PC-9 (cell line): ENCODE results near the gene MAGI1. TPM values are rescaled to one million over a fixed set of nuclear protein-coding genes. Genes with fewer than 3 reads are reported as not detected.
"Not testable (repeated sequence)": the region's sequence is repeated elsewhere in the genome, so short reads cannot be mapped to it uniquely, and the experiment has no call there.

Experiments used
- BruUV-seq: library from RNA; stranded (reverse); fragments of 400-500 nt; replicated peaks from 2 replicates; lab custom pipeline; 2021; lab: Mats Ljungman, UMichigan
- CTCF ChIA-PET: fragments of 300-600 bp; sonication (Branson Sonifier 250); formaldehyde crosslinking; loops from one replicate; lab custom pipeline; 2022; ENCODE audit warnings: antibody characterized with exemption; lab: Charles Lee
- POLR2A ChIA-PET: fragments of 300-600 bp; sonication (Branson Sonifier 250); formaldehyde crosslinking; loops from one replicate; lab custom pipeline; 2022; ENCODE audit warnings: antibody characterized with exemption; ENCODE audit not compliant: unreplicated experiment; lab: Charles Lee
- DNase-seq, 2 experiments: peaks; one replicate each; pipeline versions ENCODE4 v3.0.0 to v3.0.0-alpha.2; 2015 to 2022; ENCODE audit warnings: mixed read lengths in 1 of 2
- H2AFZ ChIP-seq: fragments of 200-600 bp; sonication (generic); 2 replicates; pipeline ENCODE4 v1.8.1; 2017; ENCODE audit warnings: antibody characterized with exemption
- H3F3A ChIP-seq: fragments of 200-600 bp; sonication (generic); 2 replicates; pipeline ENCODE4 v1.8.1; 2017; ENCODE audit warnings: antibody characterized with exemption, mild to moderate bottlenecking, low read depth; ENCODE audit not compliant: insufficient read depth
- H3K27ac ChIP-seq: fragments of 200-600 bp; sonication (generic); 2 replicates; pipeline ENCODE4 v1.6.1; 2016; ENCODE audit warnings: mixed run types
- H3K27me3 ChIP-seq: fragments of 200-600 bp; sonication (generic); 2 replicates; pipeline ENCODE4 v1.6.1; 2016; ENCODE audit warnings: low read depth, mixed run types; ENCODE audit not compliant: insufficient read depth
- H3K36me3 ChIP-seq: fragments of 200-600 bp; sonication (generic); 2 replicates; pipeline ENCODE4 v1.6.1; 2016; ENCODE audit warnings: low read depth, mixed run types
- H3K4me1 ChIP-seq: fragments of 200-600 bp; sonication (generic); replicated peaks from 2 replicates; pipeline ENCODE4 v1.6.1; 2016; ENCODE audit warnings: mixed run types; ENCODE audit not compliant: insufficient read depth
- H3K4me2 ChIP-seq: fragments of 200-600 bp; sonication (generic); 2 replicates; pipeline ENCODE4 v1.6.1; 2017; ENCODE audit warnings: mixed run types
- H3K4me3 ChIP-seq: fragments of 200-600 bp; sonication (generic); 2 replicates; pipeline ENCODE4 v1.6.1; 2016; ENCODE audit warnings: mixed run types
- H3K79me2 ChIP-seq: fragments of 200-600 bp; sonication (generic); 2 replicates; pipeline ENCODE4 v1.6.1; 2017; ENCODE audit warnings: low read depth, mixed run types
- H3K9me2 ChIP-seq: fragments of 200-600 bp; sonication (generic); 2 replicates; pipeline ENCODE4 v1.8.1; 2017; ENCODE audit warnings: mild to moderate bottlenecking; ENCODE audit not compliant: insufficient read depth
- H3K9me3 ChIP-seq: fragments of 200-600 bp; sonication (generic); 2 replicates; pipeline ENCODE4 v1.8.1; 2016; ENCODE audit warnings: low read depth; ENCODE audit not compliant: insufficient read depth
- H4K20me1 ChIP-seq: fragments of 200-600 bp; sonication (generic); 2 replicates; pipeline ENCODE4 v1.8.1; 2017; ENCODE audit not compliant: insufficient read depth
- EZH2 ChIP-seq: fragments of 200-600 bp; sonication (generic); IDR thresholded peaks from 2 replicates; pipeline ENCODE4 v1.8.0; 2017; ENCODE audit warnings: antibody characterized with exemption, low read depth
- intact Hi-C: fragments of 100-400 bp; cut with micrococcal nuclease; formaldehyde crosslinking; loops from one replicate; pipeline ENCODE4 v1.10.0; 2022; ENCODE audit not compliant: unreplicated experiment
- total RNA-seq: library from RNA; stranded (reverse); gene quantifications from 2 replicates; pipeline ENCODE4 v1.2.3, GENCODE V29; 2021
- TF ChIP-seq, protein P1 (sequence below): fragments of 200-600 bp; sonication (generic); conservative IDR thresholded peaks from 2 replicates; pipeline ENCODE4 v1.6.1; 2017; ENCODE audit warnings: mixed run types, antibody characterized with exemption, mild to moderate bottlenecking, moderate library complexity

The MAGI1 gene
- total RNA-seq, 1 experiment from 2014 or later: 23.3 TPM

DNA sequence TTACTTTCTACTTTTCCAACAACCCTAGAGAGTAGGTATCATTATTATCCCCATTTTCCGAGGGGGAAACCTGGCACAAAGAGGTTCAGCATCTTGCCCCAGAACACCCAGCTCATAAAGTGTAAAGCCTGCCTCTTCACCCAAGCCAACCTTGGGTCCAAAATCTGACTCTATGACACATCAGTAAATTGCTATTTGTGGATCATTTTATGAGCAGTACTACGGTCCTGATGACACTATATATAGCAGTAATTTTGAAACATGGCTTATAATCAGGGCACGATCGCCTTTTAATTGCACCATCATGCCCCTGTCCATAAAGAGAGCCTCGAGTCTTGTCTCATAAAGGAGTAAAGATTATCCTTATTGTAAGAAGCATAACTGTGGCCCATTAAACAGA lies 9.7 kb downstream of the MAGI1 start:
- H2AFZ ChIP-seq: no peak overlapping the region
- BruUV-seq: no TSS peak
- ChIA-PET CTCF (no interaction called here), POLR2A (no interaction called here)
- no peak for DNase-seq
- H3F3A ChIP-seq: no peaks in the 10 kb centered on the region
- no peak overlapping the region for H3K27ac ChIP-seq
- H3K79me2 ChIP-seq: peaks cover 79% of the 10 kb centered on the region
- no peaks in the 10 kb centered on the region for H3K36me3 ChIP-seq
- no peaks in the 10 kb centered on the region for H3K9me2 ChIP-seq
- peaks cover 1% of the 10 kb centered on the region; the same call in 1 of the 2 replicates for H3K4me1 ChIP-seq
- no peak overlapping the region for H3K4me2 ChIP-seq
- H4K20me1 ChIP-seq: no peaks in the 10 kb centered on the region
- no peaks in the 10 kb centered on the region for H3K9me3 ChIP-seq
- intact Hi-C loops: no loop called here
- H3K27me3 ChIP-seq: no peaks in the 10 kb centered on the region
- TF ChIP-seq, protein P1, sequence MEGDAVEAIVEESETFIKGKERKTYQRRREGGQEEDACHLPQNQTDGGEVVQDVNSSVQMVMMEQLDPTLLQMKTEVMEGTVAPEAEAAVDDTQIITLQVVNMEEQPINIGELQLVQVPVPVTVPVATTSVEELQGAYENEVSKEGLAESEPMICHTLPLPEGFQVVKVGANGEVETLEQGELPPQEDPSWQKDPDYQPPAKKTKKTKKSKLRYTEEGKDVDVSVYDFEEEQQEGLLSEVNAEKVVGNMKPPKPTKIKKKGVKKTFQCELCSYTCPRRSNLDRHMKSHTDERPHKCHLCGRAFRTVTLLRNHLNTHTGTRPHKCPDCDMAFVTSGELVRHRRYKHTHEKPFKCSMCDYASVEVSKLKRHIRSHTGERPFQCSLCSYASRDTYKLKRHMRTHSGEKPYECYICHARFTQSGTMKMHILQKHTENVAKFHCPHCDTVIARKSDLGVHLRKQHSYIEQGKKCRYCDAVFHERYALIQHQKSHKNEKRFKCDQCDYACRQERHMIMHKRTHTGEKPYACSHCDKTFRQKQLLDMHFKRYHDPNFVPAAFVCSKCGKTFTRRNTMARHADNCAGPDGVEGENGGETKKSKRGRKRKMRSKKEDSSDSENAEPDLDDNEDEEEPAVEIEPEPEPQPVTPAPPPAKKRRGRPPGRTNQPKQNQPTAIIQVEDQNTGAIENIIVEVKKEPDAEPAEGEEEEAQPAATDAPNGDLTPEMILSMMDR: no peak
- no peak for TF ChIP-seq EZH2
- no peak overlapping the region for H3K4me3 ChIP-seq

DNA sequence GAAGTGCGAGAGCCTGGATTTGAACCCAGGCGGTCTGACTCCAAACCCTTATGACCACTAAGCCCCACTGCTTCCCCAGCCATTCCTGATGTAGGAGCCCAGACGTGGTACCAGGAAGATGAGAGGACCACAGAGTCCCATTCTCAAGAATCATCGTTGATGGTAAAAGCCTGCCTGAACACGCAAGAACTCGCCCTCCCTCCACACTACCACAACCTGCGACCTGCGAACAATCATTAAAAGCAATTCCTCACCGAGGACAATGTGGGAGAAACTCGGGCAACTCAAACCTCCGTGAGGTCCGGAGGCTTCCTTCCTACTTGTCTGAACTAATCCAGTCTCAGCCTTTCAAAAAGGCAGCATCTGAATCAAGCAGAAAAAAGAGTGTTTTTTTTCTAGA lies 10.3 kb downstream of the MAGI1 start:
- H3K4me2 ChIP-seq: no peak overlapping the region
- TF ChIP-seq EZH2: no peak
- TF ChIP-seq, protein P1: no peak
- DNase-seq: no peak
- H3K4me3 ChIP-seq: no peak overlapping the region
- H3K4me1 ChIP-seq: peaks cover 7% of the 10 kb centered on the region
- H2AFZ ChIP-seq: no peak overlapping the region
- H4K20me1 ChIP-seq: no peaks in the 10 kb centered on the region
- POLR2A ChIA-PET: no interaction called here
- H3F3A ChIP-seq: peaks cover 3% of the 10 kb centered on the region; the same call in 1 of the 2 replicates
- H3K9me2 ChIP-seq: no peaks in the 10 kb centered on the region
- BruUV-seq: no TSS peak
- no peaks in the 10 kb centered on the region for H3K9me3 ChIP-seq
- intact Hi-C loops: no loop called here
- no peaks in the 10 kb centered on the region for H3K27me3 ChIP-seq
- peaks cover 80% of the 10 kb centered on the region for H3K79me2 ChIP-seq
- CTCF ChIA-PET: no interaction called here
- no peaks in the 10 kb centered on the region for H3K36me3 ChIP-seq
- no peak overlapping the region for H3K27ac ChIP-seq

DNA sequence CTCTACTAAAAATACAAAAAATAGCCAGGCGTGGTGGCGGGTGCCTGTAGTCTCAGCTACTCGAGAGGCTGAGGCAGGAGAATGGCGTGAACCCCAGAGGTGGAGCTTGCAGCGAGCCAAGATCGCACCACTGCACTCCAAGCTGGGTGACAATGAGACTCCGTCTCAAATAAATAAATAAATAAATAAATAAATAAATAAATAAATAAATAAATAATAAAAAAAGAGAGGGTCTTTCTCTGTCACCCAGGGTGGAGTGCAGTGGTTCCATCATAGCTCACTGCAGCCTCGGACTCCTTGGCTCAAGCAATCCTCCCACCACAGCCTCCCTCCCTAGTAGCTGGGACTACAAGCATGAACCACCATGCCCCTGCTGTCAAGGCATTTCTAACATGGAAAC lies 11.6 kb downstream of the MAGI1 start:
- H2AFZ ChIP-seq, intact Hi-C loops, H3K36me3 ChIP-seq, H3K4me2 ChIP-seq, BruUV-seq, H3K9me3 ChIP-seq, H3K27me3 ChIP-seq, H3K4me3 ChIP-seq, H3K27ac ChIP-seq, DNase-seq, H3K9me2 ChIP-seq, H4K20me1 ChIP-seq, CTCF ChIA-PET: not testable (repeated sequence)
- POLR2A ChIA-PET: interaction anchor here (0.6 kb wide), 1 partner anchor 1802 kb away, joined by 3 read pairs; the partner anchor contains the start of gene PRICKLE2
- peaks cover 81% of the 10 kb centered on the region for H3K79me2 ChIP-seq
- peaks cover 13% of the 10 kb centered on the region; the same call in 1 of the 2 replicates for H3F3A ChIP-seq
- peaks cover 20% of the 10 kb centered on the region for H3K4me1 ChIP-seq
